HG03558 (cell line): Measurements from ENCODE around the gene CACHD1.
"Not testable (repeated sequence)": the region's sequence is repeated elsewhere in the genome, so short reads cannot be mapped to it uniquely, and the experiment has no call there.

Experiments
- ATAC-seq: cut with Tn5 transposase; IDR thresholded peaks from one replicate; pipeline ENCODE4 v1.9.1; 2021; ENCODE audit warnings: moderate number of reproducible peaks; ENCODE audit not compliant: unreplicated experiment; ENCODE audit errors: extremely low read depth

CACHD1 gene

DNA sequence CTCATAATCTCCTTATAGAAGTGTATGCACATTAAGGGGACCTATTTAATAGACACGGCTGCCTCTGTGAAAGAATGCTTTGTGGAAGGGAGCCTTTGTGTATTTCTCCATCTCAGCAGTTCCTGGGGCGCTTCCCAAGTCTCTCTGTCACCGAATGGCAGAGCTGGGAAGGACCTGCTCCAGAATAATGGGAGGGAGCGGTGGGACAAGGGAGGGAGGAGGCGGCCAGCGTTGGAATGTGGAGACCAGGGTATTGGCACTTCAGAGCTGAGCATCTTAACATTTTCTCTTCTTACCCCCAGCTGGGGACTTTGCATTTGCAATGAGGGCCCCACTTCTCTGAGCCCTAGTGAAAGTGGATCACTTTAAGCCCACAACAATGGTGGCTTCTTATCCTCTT, 23.9 kb downstream of the CACHD1 start:
- ATAC-seq, result no peak

- no peak for ATAC-seq
These were observed 24.7 kb downstream of the CACHD1 start for GRCh38 chr1:64494659-64495058.

GRCh38 chr1:64495878-64496277, 25.9 kb downstream of the CACHD1 start:
- ATAC-seq, result no peak

DNA sequence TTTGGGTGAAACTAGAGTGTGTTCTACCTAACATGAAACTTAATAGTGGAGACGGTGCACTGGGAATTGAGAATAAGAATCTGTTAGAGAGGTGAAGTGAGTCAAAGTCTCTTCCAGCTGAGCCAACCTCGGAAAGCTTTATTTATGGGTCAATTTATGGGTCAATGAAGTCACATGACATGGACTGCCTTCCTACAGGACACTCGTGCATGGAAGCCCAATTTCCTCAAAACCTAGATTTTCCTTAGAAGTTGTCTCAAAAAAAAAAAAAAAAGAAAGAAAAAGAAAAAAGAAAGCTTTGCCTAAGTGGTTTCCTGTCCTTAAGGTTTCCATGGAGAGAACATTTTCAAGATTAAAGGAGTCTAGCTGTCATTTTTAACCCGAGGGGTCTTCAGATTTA, 26.7 kb downstream of the CACHD1 start:
- ATAC-seq, result no peak

- no peak for ATAC-seq
These were observed 27.4 kb downstream of the CACHD1 start for GRCh38 chr1:64497088-64497883.

- no peak for ATAC-seq
These were observed 28.4 kb downstream of the CACHD1 start for GRCh38 chr1:64498325-64498724.

DNA sequence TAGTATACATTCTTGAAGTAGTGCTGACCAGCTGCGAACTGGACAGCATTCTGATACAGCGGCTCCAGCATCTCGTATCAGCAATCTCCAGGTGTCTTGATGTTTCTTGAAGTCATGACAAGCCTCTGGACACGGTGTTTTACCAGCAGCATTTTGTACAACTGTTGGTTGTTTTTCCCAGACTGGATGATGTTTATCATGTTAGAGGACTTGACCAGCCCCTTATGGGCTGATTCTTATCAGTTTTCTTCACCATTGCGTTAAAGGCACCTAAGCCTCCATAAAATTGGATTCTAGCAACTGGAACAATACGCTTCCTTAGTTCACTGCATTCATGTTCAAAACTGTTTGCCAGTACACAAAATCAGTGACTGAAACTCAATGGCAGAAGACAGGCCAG, 29.1 kb downstream of the CACHD1 start:
- no peak for ATAC-seq

DNA sequence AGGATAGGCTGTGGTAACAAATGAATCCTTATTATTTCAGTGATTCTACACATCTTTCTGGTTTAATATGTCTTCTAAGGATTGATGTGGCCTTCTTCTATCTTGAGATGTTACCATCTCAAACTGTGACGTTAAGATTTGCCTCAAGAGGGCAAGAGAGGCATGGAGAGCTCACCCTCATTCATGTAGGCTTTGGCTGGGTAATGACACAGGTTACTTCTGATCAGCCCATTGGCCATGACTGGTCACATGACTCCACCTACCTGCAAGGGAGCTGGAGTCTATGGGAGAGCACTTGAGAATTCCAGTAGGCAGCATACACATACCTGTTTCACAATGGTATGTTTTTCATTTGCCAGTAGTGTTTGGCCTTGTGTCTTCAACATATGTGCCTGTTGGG, 30.0 kb downstream of the CACHD1 start:
- ATAC-seq, result no peak

DNA sequence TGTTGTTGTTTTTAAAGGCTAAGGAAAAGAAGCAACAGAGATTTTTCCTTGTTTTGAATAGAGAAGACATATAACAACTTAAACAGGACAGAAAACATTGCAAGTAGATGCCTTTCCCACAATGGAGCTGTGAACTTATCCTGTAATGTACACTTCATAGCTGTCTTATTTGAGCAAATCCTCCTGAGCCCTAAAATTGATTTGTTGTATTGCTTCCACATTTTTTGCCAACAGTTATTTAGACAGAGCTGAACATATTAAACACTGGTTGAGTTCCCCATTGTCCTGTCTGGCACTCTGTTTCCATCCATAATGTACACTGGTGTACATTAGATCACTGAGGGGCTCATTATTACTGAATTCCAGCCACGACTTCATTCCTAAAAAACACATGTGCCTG, 32.2 kb downstream of the CACHD1 start:
- no peak for ATAC-seq

DNA sequence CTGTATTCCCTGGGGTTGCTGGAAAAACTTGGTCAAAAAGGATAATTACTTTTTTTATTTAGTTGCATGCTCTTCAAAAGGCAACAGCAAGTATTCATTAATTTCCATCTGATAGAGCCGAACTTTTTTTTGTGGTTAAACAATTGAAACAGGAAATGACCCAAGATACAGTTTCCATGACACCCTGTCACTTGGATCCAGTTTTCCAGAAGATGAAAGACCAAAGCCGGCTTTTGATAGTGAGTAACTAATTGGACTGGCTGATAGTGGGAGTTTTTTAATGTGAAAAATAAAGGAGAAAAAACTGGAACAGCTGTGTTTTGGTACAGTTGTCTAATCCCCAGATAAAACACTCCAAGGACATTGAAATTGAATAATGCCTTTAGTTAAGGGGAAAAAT, 33.0 kb downstream of the CACHD1 start:
- no peak for ATAC-seq

GRCh38 chr1:64505232-64505943, 35.5 kb downstream of the CACHD1 start:
- ATAC-seq, result no peak

- ATAC-seq, result no peak
These were observed 36.2 kb downstream of the CACHD1 start for GRCh38 chr1:64505944-64506655.

DNA sequence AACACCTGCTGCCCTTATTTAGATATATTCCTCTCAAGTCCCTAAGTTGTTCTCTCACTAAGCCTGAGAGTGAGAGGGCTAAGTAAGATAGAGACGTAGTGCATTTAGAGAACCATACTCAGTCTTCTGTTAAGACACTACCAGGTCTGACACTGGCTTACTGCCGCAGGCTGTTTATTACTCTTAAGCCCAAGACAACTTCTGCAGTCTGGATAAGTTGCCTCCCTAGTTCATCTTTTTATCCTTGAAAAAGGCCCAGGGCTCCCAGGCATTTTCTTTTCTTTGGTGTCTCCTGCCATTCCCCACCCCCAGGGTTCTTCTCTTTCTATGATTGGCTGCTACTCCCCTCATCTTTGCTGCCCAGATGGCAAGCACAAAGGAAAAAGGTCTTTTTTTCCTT, 38.7 kb downstream of the CACHD1 start:
- no peak for ATAC-seq

DNA sequence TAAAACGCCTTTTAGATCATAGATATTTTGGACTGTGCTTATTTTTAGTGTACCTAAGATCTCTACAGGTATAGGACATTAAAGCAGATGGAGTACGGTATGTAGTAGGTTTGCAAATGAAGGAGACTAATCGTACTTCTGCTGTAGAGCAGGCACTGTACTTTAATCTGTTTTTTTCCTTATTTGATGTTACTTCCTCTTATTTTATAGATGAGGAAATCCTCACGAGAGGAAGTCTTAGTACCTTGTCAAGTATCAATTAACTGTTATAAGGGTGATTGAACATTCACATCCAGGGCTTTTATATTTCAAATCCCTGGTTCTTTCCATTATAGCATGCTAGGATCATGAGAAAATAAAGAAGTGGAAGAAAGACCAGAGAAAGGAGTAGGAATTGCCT, 41.1 kb downstream of the CACHD1 start:
- no peak for ATAC-seq

- ATAC-seq, result not testable (repeated sequence)
These were observed 42.3 kb downstream of the CACHD1 start for GRCh38 chr1:64512206-64512605.

- no peak for ATAC-seq
These were observed 43.6 kb downstream of the CACHD1 start for GRCh38 chr1:64513545-64513944.

GRCh38 chr1:64514197-64514765, 44.4 kb downstream of the CACHD1 start:
- no peak for ATAC-seq

DNA sequence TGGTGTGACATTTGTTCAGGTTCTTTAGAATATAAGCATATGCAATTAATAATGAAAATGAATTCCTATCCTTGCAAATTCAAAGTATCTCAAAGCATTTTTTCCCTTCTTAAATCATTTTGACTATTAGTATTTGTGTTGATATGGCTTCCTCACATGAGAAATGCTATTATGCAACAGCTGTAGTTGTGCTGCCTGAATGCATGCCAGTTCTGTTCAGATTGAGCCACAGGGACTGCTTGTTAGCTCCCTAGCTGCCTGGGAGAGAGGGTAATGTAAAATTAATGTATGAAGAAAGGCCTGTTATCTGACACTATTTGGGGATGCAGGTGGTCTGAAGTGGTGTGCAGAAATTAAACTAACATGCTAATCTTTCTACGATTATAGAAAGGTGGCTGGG, 45.5 kb downstream of the CACHD1 start:
- ATAC-seq, result no peak

- no peak for ATAC-seq
These were observed 46.4 kb downstream of the CACHD1 start for GRCh38 chr1:64516301-64516700.

GRCh38 chr1:64516803-64517568, 47.1 kb downstream of the CACHD1 start:
- ATAC-seq, result no peak
